NT2/D1 (cell line): ENCODE results near the gene CPZ.

Source experiments
- SUZ12 ChIP-seq: IDR thresholded peaks from 2 replicates; pipeline ENCODE4 v1.6.1; 2011; ENCODE audit not compliant: insufficient read length, insufficient read depth; ENCODE audit errors: extremely low read depth
- YY1 ChIP-seq: IDR thresholded peaks from 2 replicates; pipeline ENCODE4 v1.6.1; 2011; ENCODE audit not compliant: insufficient read length, insufficient read depth

GRCh38 chr4:8570201-8570600 lies 22.4 kb upstream of the CPZ start:
- no peak for TF ChIP-seq YY1
- TF ChIP-seq SUZ12, result no peak
